ENCODE data around the gene PARK7.

PARK7 gene

GRCh38 chr1:8025061-8025670 lies 63.7 kb downstream of the PARK7 start:
- DNase-seq = peak; percentile 95

GRCh38 chr1:8025671-8026144 lies 64.2 kb downstream of the PARK7 start:
- no peak for DNase-seq

GRCh38 chr1:8026153-8026975 lies 64.9 kb downstream of the PARK7 start, which contains the start of gene ERRFI1:
TSS of gene ERRFI1 (minus strand) at chr1:8026309. CDS start at chr1:8015619, 10,690 bp downstream.
- peak; percentile 99 for DNase-seq

- DNase-seq = no peak
Measured at GRCh38 chr1:8026976-8027747, 65.7 kb downstream of the PARK7 start.

- peak; percentile 88 for DNase-seq
Measured at GRCh38 chr1:8027748-8028570, 66.4 kb downstream of the PARK7 start.

- no peak for DNase-seq
Measured at GRCh38 chr1:8028571-8028910, 67.0 kb downstream of the PARK7 start.

- DNase-seq = peak; percentile 99
Measured at GRCh38 chr1:8031176-8031785, 69.8 kb downstream of the PARK7 start.

- no peak for DNase-seq
Measured at GRCh38 chr1:8032366-8032910, 70.9 kb downstream of the PARK7 start.

- no peak for DNase-seq
Measured at GRCh38 chr1:8033322-8033721, 71.8 kb downstream of the PARK7 start.
